ENCODE data around the gene URB2. TPM values are rescaled to one million over a fixed set of nuclear protein-coding genes. Genes with fewer than 3 reads are reported as not detected.

URB2 gene
- total and polyA plus RNA-seq, 2 donors (not counting 3 experiments of a cell fraction or from before 2014, with no cell fraction given) = 4.7 to 12.4 TPM

- intact Hi-C loops (cut with micrococcal nuclease) = no loop called here
- BruUV-seq (replicated peaks) = no TSS peak
- ChIA-PET POLR2A (no interaction called here), CTCF (interaction anchor here (1.4 kb wide), 1 partner anchor 570 kb away, joined by 4 read pairs; no protein-coding TSS in a partner anchor)
- no peak overlapping the region for H3K27ac ChIP-seq (ENCODE audit: insufficient read depth, low read depth, low read length)
- no peaks in the 10 kb centered on the region for H3K4me1 ChIP-seq (ENCODE audit: control insufficient read depth, extremely low read depth, insufficient read depth, low read length)
- H3K9ac ChIP-seq (replicated peaks; ENCODE audit: extremely low read depth, insufficient read depth, low read length) = no peak overlapping the region
- no peak for TF ChIP-seq MYC (IDR thresholded peaks at IDR 0.05; ENCODE audit: low read depth, low read length)
- no peak for TF ChIP-seq MAX (IDR thresholded peaks at IDR 0.05; ENCODE audit: insufficient read depth, insufficient read length)
- TF ChIP-seq JUN (IDR thresholded peaks at IDR 0.05; ENCODE audit: borderline replicate concordance, insufficient read depth, insufficient read length, low read depth) = no peak
- TF ChIP-seq GATA2 (IDR thresholded peaks at IDR 0.05; ENCODE audit: insufficient read depth, insufficient read length, low read depth, low read length) = no peak
- TF ChIP-seq EZH2 (IDR thresholded peaks at IDR 0.05; ENCODE audit: borderline replicate concordance, low read depth, low read length, severe bottlenecking) = no peak
- TF ChIP-seq FOS (IDR thresholded peaks at IDR 0.05; ENCODE audit: borderline replicate concordance, insufficient read depth, low read length) = no peak
- no peak for TF ChIP-seq CTCF (IDR thresholded peaks at IDR 0.05; ENCODE audit: extremely low read depth in 1 of 2, insufficient read depth in 1 of 2, low read depth in 1 of 2, low read length in 2 of 2)
- no peak for TF ChIP-seq POLR2AphosphoS5 (IDR thresholded peaks at IDR 0.05; ENCODE audit: insufficient read depth, low read depth, low read length)
- TF ChIP-seq POLR2A (IDR thresholded peaks at IDR 0.05; ENCODE audit: low read depth, low read length) = no peak
- no peak overlapping the region for H2AFZ ChIP-seq (ENCODE audit: low read depth, low read length)
- no peak overlapping the region for H3K4me3 ChIP-seq (replicated peaks in 1 of 3; ENCODE audit: insufficient read depth in 1 of 3, low read depth in 1 of 3, low read length in 3 of 3)
- peaks cover 14% of the 10 kb centered on the region for H3K79me2 ChIP-seq (ENCODE audit: control insufficient read depth, insufficient read depth, low read length)
- H4K20me1 ChIP-seq (replicated peaks; ENCODE audit: control insufficient read depth, extremely low read depth, insufficient read depth, low read length) = no peaks in the 10 kb centered on the region
- DNase-seq (ENCODE audit: low read depth, low spot score) = no peak
- H3K36me3 ChIP-seq (ENCODE audit: control insufficient read depth in 2 of 2, extremely low read depth in 1 of 2, insufficient read depth in 2 of 2, low read length in 2 of 2) = peaks cover 13 to 19% of the 10 kb centered on the region in 2 experiments
- H3K27me3 ChIP-seq (ENCODE audit: control insufficient read depth in 2 of 2, insufficient read depth in 2 of 2, low read length in 2 of 2) = no peaks in the 10 kb centered on the region
- no peaks in the 10 kb centered on the region for H3K9me1 ChIP-seq (replicated peaks; ENCODE audit: control insufficient read depth, extremely low read depth, insufficient read depth, low read length)
- no peaks in the 10 kb centered on the region for H3K9me3 ChIP-seq (replicated peaks; ENCODE audit: control insufficient read depth, insufficient read depth, low read length)
- FAIRE-seq = no peak
- dilution Hi-C loops (cut with MboI; ENCODE audit: extremely low pct_ligation_motif_present, low sequenced_read_pairs) = no loop called here
- no peak overlapping the region for H3K4me2 ChIP-seq (ENCODE audit: insufficient read depth, low read length)
These were observed 19.4 kb downstream of the URB2 start for GRCh38 chr1:229645324-229645993.

Measured in endothelial cell of umbilical vein (primary cell).